ENCODE data around the gene FHOD3.

GRCh38 chr18:36301884-36302283, 4.4 kb downstream of the FHOD3 start:
- TF ChIP-seq CTCF (conservative IDR thresholded peaks at IDR 0.05; ENCODE audit: low read depth, low read length) = no peak
- TF ChIP-seq EZH2 (IDR thresholded peaks at IDR 0.05; ENCODE audit: low read length, unreplicated experiment) = no peak
